Fibroblast of skin of left quadriceps (primary cell): ENCODE data around the gene ZRANB1.

Experiments
- DNase-seq, 2 experiments: peaks; one replicate each; pipeline ENCODE4 v3.0.0-alpha.2; 2013; ENCODE audit warnings: low read depth in 2 of 2

ZRANB1 gene

DNA sequence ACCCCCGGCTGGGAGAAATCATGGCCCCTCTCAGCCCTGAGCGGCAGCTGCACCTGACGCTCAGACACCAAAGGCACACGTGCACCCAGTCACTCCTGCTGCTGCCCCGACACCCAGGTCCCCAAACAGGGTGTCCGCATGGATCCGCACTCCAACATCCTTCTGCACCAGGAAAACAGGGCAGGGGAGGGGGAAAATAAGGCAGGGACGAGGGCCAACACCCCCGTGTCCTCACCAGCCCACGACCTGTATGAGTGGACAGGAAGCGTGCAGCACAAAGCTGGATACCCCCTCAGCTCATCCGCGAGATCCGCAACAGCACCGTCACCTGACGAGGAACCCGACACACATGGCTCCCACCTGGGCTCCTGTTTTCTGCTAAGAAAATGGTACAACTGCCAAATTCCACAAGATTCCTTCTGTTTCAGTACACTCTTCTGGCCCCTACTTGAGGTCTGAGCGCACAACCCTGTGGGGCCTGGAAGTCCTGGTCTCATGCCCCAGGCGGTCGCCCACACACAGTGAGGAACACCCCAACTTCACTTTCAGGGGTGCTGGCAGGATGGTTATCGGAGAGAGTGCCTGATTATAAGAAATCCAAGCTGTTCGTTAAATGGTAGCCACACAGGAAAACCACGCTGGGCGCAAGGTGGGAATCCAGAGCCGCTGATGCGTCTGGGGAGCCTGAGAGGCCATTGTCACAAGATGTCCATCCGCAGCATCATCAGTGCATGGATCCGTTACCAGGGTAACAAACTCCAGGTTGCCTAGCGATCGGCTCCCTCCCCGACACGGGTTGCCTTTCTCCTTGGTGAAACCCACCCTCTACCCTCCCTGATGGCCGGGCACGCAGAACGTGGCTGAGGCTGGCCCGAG is 63.6 kb downstream of the ZRANB1 start:
- no peak for DNase-seq

DNA sequence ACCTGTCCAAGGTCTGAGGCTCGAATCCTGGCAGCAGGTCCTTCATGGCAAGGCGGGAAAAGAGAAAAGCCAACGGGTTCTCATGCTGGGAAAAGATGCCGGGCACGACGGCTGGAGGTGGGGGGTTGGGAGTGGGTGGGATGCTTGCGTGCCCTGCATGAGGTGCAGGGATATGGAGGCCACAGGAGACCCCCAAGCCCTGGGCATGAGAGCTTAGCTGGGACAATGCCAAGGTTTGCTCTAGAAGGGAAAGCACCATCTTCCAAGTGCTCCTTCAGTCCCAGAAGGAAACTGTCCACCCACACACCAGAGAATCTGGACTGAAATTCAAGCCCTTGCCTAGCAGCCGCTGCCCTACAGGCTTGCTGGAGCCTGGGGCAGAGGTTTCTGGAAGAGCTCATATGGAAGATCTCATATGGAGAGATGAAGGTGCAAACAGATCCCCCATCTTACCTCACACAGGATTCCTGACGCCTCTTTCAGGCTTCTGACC is 64.3 kb downstream of the ZRANB1 start:
- DNase-seq = no peak

DNA sequence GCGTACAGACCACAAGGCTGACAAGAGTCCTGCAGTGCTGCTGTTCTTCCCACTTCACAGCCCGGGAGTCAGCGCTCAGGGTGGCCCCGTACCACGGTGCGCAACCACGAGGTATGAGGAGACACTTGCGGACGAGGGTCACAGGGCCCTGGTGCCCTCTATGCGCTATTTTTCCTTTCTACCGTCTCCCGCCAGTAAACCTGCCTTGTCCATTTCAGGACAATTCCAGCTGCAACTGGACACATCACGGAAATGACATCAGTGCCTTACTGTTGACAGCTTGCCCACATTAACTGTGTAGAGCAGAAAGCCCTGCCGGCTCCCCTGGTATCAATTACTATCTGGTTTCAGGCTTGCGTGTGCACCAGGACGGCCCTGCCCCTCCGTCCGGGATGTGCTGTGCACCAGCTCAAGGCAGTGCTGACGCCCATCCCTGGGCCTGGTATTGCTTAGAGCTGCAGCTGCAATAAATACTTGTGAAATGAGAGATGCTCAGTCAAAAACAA is 65.1 kb downstream of the ZRANB1 start:
- DNase-seq = peak; percentile 70 to 76

- no peak for DNase-seq
Measured at GRCh38 chr10:125007436-125007835, 65.5 kb downstream of the ZRANB1 start.

DNA sequence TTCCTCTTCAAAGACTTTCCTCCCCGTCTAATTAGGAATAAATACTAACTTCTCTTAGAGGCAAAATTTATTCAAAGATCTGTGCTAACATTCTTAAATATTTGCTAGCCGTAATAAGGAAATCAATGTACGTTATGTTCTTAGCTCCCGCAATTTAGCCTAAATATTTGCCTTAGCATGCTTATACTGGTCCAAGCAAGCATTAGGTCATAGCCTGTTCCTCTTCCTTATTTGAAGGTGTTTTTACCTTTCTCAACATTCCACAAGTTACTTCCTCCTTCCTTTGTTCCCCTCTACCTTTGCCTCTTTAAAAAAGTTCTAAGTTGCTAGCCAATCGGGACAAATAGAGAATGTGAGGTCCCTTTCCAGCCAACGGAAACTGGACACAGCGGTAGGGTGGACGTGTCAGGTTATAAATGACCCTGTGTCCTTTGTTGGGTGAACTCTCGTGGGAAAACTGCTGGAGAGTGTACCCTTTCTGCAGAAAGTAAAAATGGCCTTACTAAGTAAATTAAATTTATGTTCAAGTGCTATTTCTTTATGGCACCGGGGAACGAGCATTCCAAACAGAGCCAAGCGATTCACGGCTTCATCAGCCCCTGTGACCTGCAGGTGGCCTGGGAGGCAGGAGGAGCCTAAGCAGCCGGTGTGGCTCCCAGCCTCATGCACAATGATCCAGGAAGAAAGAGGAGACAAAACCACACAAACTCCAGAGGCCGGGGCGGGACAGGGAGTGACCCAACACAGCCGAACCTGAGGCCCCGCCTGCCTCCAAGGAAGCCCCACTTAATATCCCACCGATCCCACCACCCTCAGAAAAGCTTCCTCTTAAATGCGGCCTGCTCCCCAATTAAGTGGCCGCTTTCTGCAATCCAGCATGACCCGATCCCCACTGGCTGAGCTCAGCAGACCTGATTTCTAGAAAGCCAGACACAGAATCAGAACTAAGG is 67.0 kb downstream of the ZRANB1 start:
- DNase-seq = no peak

DNA sequence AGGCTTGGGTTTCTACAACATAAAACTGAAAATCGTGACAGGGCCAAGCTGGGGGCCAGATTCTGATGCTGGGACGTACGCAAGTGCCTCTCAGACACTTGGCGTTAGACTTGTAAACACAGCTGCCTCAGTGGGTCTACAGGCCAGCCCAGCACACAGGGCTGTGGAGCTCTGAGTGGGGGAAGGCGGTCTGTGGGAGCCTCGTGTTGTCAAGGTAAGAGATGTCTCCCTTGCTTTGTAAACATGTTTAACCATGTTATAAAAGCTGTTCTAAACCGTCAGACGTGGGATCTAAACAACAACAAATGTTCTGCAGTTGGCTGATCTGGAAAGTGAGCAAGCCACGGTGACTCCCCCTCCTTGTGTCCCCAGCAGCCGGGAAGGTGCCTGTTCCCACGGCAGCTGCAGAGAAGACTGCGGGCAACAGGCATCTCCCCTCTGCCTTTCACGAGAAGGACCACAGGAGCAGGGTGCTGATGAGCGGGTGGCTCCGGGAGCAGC is 67.8 kb downstream of the ZRANB1 start:
- no peak for DNase-seq

DNA sequence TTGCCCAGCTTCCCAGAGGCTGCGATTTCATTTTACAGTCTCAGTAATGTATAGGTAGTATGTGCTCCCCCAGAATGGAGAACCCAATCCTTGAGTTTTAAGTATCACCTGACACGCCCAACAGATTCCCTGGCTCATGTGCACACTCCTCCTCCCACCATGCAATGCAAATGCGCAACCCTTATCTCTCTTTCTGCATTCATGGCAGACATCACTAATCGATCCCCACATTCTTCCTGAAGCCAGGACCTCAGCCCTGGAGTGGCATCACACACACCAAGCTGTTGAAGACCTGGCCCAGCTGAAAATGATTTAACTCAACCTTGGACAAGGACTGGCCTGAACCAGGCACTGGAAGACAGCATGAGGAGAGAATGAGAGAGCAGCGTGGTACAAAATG is 68.4 kb downstream of the ZRANB1 start:
- no peak for DNase-seq

GRCh38 chr10:125011171-125011925 is 69.4 kb downstream of the ZRANB1 start:
- DNase-seq = no peak

DNA sequence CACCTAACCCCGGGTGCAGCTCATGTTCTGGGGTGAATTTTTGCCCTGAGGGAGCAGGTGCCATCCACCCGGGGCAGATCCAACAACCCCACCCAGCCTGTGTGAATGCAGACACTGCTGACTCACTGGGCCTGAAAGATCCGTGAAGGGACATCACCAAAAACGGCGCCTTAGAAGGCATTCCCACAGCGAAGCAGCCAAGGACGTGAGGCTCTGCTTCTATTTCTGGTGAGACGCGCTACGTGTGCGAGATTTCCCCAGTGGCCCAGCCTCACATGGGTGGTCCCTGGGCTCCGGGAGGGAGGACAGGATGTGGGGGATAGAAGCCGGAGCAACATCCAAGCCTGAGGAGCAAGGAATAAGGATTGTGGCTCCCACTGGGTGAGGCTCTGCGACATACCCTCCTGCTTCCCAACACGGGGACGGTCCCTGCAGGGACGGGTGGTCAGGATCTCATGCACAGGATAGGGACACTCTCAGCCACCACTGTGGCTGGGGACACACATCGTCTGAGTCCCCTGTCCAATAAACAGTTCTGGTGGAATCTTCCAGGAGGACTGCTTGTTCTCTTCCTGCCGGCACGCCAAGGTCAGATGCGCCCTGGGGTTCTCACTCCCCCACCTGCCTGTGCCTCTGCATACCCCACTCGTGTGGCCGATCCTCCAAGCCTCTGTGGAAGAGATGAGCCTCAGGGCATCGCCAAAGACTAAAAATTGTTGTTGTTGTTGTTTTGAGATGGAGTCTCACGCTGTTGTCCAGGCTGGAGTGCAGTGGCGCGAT is 70.2 kb downstream of the ZRANB1 start:
- no peak for DNase-seq

DNA sequence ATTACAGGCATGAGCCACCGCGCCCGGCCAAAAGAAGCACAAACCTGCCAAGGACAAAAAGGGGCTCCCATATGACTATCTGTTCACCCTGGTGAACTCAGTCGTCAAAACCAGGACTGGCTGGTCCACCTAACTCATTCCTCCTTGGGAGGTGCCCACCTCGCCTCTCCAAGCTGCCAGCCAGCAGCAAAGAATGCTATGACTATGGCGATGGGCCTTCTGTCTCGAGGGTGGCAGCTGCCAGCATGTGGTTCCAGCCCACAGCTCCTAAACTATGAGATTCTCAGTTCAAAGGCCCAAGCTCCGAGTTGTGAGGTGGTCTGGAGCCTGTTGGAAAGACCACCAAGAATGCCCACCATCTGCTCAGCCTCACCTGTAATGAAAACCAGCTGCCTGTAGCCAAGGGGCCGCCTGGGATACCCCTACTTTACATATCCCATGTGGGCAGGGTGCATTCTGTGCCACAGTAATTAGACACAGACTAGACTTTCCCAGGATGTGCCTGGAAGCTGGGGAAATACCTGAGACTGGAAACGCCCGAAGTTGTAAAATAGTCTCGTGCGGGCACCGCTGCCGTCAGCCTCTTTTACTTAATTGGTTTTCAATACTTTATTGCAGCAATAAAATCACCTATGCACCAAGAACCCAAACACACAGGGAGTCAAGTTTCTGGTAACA is 71.1 kb downstream of the ZRANB1 start:
- no peak for DNase-seq

GRCh38 chr10:125013529-125013872 is 71.6 kb downstream of the ZRANB1 start:
- DNase-seq = no peak

DNA sequence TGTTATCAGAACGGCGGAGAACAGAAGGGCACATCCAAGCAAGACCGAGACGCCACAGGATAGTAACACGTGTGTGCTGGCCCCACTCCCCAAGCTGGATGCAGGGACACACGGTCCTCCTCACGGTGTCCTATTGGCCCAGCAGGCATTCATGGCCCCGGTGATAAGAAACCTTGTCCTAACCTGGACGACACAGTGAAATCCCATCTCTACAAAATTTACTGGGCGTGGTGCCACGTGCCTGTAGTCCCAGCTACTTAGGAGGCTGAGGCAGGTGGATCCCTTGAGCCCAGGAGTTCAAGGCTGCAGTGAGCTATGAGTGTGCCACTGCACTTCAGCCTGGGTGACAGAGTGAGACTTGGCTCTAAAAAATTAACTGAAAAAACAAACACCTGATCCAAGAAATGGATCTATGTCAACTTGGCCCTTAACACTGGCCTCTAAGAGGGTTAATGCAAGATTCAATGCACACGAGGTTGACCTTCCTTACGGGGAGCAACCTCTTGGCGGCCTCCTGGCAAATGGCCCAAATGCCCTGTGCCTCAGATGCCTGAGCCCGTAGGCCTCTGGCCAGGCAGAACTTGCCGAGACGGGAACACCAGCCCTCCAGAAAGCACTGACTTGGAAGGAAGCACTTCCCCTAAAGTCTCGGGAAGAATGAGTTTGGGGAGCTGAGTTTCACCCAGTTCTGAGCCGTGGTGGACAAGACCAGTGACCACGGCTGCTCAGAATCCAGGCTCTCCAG is 72.3 kb downstream of the ZRANB1 start:
- no peak for DNase-seq

DNA sequence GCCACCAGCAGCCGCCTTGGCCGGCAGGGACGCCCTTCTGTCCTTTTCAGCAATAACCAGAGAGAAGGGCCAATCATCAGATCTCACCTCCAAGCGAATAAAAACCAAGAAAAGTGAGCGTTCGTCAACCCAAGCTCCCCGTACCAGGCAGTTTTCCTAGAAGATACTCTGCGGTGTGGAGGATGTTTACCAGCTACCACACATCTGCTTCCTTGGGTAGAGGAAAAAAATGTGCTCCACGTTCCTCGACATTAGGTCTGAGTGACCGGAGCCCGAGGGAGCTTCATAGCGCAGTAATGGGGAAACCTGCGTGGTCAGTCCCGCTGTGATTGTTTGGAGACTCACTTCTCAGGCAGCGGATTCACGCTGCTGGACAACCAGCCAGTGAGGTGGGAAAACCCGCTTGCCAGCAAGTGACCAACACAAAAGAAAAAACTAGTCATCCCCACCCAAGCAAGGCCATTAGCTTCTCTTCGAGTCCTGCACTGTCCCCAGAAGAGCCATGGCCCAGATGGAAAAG is 73.0 kb downstream of the ZRANB1 start:
- DNase-seq = no peak

- no peak for DNase-seq
Measured at GRCh38 chr10:125015356-125015944, 73.5 kb downstream of the ZRANB1 start.

GRCh38 chr10:125016123-125016522 is 74.2 kb downstream of the ZRANB1 start:
- DNase-seq = no peak

- no peak for DNase-seq
Measured at GRCh38 chr10:125016611-125017202, 74.8 kb downstream of the ZRANB1 start.

- no peak for DNase-seq
Measured at GRCh38 chr10:125017547-125018298, 75.8 kb downstream of the ZRANB1 start.
